HG02884 (cell line): ENCODE measurements around the gene ZMIZ1.

ENCODE experiments used
- ATAC-seq: cut with Tn5 transposase; IDR thresholded peaks from one replicate; pipeline ENCODE4 v1.9.1; 2021; ENCODE audit warnings: mild to moderate bottlenecking, moderate library complexity; ENCODE audit not compliant: unreplicated experiment

Gene ZMIZ1

DNA sequence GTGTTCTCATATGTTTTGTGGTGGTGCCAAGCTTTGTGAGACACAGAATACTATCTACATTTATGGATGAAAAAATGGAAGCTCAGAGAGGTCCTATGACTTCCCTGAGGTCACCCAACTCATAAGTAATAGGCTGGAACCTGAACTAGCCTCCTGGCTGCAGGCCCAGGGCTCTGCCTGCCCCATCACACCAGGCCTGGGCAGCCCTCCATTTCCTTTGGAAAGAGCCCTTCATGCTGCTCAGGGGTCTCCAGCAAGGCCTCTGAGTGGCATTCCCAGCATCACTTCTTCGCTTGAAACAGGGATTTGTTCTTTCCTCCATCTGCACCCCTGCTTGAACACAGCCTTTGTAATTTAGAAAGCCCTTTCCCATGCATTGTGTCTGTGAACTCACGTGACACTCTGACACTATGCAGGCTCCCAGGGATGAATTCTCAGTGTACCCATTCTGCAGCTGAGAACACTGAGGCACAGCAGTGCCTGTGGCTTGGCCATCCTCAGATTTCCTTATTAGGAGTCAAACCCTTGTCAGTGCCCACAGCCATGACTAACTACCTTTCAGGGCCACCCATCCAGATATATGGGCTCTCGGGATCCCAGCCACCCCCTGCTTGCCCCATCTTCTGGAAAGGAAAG is 150.7 kb downstream of the ZMIZ1 start:
- ATAC-seq: no peak

DNA sequence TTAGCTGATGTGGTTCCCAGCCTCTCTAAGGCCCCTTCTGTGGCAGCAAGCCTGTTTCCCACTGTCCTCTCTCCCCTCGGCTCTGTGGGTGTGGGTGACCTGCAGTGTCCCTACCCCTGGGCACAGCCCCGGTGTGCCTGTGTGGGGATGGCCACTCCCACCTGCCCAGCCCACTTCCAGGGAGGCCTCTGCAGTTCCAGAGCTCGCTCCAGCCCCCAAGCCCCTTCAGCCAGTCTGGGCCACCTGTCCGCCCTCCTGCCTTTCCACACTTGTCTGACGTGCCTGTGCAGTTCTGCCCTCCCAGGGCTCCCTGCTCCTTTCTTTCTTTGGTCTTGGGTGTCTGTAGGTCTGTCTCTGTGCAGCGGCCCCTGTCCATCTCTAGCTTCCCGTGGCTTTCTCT is 151.5 kb downstream of the ZMIZ1 start:
- ATAC-seq: no peak

DNA sequence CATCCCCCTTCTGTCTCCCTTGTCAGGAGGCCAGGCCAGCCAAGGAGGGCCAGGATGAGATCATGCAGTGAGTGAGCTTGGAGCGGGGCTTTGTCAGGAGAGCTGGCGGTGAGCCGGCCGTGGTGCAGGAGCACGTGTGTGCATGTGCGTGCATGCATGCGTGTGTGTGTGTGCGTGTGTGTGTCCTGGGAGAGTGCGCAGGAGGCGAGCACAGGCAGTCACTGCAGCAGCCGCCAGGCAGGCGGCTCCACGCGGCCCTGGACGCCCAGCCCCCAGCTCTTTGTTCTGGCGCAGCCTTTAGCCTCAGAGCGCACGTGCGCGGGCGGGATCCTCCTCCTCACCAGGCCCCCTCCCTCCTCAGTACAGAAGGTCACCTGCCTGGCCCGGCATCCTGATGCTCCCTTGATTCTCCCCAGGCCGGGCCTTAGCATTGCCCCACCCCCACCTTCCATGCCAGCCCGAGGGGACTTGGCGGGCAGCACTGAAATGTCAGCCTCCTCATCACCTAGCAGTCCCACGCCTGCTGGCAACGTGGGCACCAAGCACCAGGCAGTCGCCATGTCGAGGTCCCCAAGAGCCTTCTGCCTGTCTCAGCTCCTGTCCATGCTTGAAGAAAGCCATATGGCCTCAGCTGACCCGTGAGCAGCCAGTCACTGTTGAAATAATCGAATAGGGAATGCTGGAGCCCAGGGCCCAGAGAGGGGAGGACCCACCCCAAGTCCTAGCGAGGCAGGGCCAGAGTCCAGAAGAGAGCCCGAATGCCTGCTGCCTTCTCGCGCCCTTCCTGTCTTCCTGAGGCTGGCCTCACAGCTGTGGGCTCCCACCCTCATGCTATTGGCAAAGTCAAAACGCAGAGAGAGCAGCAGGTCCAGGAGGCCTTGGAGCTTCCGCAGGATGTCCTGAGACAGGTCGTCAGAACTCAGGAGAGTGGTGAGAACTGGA is 152.6 kb downstream of the ZMIZ1 start:
- no peak for ATAC-seq

DNA sequence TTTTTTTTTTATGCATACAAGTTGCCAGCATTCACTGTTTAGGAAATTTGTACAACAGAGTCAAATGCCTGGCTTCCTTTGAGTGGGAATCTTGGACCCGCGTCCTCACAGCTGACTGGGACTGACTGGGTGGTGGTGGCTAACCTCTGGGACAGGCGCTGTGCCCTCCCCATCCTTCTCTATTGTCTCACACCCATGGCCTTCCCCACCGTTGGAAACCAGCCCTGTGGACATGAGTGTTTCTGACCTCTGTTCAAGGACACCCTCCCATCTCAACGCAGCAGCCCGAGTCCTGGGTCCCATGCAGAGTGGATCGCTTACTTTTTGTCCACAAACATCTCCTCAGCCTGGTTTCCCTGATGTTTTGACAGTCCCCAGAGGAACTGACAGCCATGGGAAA is 153.4 kb downstream of the ZMIZ1 start:
- ATAC-seq: no peak

DNA sequence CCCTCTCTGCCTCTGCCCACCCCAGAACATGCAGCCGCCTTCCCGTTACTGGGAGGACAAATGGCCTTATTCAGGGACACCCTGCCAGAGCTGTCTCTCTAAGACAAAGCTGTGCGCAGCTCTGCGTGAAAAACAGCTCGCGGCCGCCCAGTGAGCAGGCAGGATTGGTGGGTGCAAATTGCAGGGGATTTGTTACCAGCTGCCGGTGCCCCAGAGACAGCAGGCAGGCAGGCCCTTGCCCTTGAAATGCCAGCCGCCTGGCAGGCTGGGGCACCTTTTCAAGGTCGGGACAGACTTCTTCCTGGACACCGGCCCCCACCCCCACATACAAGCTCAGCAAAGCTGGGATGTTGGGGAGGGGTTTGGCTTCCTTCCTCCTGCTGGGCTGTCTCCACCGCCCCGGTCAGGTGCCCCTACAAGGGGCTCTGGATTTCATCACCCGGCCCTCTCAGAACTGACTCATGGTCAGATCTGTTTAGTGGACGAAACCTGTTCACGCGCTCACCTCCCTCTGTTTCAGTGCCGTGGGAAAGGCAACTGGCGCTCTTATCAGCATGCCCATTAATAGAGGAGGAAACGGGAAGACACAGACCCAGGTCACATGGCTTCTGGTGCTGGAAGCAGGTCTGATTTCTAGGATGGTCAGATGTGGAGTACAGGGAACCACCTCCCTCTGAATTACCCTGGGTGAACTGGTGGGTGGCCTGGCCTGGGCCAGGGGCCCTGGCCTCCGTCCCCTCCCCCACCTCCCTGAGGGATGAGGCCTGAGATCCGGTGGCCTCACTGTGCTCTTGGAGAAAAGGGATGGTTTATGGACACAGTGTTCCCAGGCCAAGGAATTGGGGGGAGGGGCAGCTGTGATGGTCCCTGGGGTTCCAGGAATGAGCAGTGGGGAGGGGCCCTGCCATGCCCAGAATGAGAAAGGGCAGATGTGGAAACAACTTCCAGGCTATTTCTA is 154.6 kb downstream of the ZMIZ1 start:
- ATAC-seq: no peak

DNA sequence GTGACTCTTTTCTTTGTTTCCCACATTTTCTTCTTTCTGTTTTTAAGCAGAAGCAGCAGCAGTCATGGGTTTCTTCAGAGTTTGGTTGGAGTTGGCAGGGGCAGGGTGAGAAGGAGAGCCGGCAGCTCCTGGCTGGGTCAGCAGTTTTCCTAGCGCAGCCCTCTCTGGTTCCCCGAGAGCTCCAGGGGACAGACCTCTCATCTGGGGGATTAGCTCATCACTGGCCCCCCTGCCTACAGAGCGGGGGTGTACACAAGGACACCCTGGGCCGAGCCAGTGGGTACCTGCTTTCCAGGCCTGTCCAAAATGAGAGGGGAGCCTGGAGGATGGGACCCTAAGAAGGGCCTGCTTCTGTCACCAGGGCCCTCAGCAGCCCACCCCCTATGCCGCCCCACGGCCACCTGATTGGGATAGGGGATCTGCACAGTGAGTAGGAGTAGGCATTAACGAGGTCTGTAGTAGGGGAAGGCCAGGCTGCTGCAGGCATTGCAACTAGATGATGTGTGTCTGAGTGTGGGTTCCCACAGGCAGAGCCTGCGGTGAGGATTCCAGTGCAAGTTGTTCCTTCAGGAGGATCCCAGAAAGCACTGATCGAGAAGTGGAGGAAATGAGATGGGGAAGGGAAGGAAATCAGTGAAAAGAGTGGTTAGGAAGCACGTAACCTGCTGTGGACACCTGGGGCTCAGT is 155.6 kb downstream of the ZMIZ1 start:
- ATAC-seq: no peak

DNA sequence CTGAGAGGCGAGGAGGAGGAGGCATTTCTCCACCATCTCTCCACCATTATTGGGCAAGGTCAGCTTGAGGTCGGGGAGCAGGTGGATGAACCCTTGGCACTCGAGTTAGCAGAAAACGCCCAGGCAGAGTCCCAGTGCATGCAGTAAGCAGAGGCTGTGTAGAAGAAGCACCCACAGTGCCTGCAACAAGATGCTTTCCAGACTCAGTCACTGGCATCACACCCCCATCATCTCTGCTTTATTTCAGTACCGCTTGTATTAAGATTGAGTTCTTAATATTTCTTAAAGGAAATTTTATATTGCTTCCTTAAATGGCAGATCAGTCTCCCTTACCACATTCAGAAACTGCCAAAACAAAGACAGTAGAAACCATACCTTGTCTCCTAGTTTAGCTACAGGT is 156.2 kb downstream of the ZMIZ1 start:
- no peak for ATAC-seq

DNA sequence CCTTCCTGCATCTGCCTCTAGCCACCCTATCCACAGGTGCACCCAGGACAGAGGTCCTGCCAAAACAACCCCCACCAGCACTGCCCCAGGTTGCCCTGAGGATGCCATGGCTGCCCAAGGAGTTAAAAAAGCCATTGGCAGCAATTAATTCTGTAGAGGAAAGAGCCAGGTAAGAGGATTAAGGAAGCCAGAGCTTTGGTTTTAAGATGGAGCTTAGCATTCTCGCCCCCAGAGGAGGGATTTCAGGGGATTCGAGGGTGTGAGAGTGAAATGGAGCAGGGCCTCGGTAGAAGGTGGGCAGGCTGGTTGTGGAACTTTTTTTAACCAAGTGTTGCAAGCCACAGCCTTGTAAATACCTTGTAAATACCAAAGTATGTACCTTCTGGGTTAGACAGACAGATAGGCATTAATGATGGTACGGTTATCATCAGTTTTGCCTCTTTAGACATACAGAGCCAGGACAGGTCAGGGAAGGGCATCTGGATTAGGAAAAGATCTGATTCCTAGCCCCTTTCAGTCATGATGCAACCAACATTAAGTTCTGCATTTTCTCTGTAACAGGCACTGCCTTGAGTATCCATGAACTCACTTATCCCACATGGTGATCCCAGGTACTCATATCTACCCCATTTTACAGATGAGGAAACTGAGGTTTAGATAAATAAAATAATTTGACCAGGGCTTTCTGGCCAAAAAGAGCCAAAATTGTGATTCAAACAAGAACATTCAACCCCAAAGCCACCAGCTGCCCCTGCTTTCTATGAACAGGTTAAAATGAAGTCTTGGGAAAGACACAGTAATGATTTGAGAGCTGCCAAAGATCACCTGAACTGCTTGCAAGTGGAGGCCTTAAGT is 157.9 kb downstream of the ZMIZ1 start:
- ATAC-seq: no peak

DNA sequence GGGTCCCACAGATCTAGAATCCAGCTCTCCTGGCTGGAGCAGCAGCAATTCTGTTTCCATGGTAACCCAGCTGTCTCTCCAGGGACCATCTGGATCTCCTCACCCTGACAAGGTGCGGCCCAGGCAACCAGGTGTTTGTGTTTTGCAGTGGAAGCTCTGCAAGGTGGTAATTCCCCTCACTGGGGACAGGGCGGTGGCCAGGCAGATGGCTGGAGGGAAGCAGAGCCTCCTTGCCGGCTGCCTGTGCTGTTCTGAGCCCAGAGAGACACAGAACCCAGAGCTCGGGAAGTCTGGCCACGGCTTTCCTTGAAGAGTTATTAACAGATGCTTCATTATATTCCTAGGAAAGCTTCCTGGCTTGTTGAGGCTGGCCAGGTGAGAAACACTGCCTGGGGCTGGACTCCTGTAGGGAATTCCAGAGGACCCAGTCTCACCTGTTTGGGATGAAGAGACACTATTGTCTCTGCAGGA is 160.3 kb downstream of the ZMIZ1 start:
- no peak for ATAC-seq

DNA sequence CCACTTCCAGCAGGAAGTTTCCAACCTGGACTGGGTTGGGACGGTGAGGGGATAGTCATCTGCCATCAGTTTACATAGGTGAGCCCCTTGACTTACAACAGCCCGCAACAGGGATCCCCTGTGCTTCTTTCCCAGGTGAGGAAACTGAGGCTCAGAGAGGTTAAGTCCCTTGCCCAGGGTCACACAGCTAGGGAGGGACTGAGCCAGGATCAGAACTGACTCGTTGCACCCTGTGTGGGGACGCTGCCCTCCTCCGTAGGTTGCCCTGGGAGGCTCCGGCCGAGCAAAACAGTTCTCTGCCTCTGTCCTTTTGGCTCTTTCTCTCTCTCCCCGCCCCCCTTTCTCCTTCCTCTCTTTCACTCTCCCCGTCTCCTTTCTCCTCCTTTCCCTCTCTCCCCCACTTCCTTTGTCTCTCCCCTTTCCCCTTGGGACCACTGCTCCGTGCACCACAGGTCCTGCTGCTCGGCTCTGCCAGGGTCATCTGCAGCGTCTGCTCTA is 161.1 kb downstream of the ZMIZ1 start:
- ATAC-seq: no peak

DNA sequence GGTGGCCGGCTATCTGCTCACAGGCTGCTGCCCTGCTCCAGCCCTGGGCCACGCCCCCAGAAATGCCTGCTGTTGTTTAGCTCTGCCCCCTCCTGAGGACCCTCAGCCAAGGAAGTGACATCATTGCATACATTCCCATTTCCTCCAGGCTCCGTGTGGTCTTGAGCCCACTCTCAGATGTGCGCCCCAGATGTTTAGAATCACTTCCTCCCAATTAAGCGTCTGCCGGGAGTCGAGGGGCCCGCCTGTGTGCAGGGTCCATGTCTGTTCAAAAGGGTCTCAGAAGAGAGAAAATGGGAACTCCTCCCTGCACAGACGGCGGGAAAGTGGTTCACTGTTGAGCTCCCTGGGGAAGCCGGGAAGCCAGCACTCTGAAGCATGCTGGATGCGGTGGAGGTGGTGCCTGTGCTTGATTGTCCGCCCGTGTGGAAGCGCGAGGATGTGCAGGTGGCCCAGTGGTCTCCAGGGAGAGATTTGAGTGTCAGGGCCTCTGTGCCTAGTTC is 161.6 kb downstream of the ZMIZ1 start:
- no peak for ATAC-seq

DNA sequence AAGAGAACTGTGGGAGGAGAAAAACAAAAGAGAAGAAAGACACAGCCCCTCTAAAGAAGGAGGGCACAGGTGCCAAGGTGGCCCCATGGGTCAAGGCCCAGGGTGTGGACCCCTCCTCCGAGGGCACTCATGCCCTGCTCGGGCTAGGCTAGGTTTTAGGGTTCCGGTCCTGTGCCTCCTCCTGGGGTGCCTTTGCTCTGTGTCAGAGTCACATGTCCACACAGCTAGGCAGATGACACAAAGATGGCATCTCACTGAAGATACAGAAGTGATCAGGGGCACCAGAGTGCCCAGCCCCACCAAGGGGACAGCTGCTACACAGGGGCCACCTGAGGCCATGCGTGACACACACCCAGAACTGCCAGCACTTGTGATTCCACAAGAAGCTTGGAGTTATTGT is 162.1 kb downstream of the ZMIZ1 start:
- ATAC-seq: no peak

DNA sequence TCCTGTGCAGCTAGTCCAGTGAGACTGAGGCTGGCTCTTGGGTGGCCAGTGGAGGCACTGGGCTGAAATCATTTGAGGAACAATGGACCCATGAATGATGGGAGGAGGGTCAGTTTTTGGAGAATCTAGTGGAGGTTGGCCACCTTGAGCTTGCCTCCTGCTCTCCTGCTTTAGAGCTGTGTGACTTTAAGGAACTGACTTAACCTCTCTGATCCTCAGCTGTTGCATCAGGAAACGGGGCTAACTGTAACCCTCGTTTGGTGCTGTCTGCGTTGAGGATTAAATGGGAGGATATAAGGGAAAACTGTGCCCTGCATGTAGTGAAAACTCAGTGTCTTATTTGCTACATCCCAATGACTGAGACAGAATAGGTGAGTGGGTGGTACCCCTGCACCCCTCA is 163.1 kb downstream of the ZMIZ1 start:
- ATAC-seq: no peak

DNA sequence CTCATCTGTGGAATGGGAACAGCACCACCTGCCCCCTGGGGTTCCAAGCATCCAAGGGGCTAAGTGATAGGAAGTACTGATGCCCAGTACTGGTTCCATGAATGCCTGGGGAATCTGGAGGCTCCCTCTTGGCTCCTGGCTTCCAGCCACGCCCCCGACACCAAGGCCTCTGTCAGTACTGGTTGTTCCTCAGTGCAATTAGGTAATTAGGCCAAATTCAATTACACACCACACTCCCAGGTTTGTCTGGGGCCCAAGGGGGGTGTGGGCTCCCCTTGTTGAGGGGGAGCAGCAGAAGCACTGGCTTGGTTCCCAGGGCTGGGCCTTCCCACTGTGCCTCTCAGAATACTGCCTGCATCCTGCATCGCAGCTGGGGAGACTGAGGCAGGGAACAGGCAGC is 164.1 kb downstream of the ZMIZ1 start:
- no peak for ATAC-seq

DNA sequence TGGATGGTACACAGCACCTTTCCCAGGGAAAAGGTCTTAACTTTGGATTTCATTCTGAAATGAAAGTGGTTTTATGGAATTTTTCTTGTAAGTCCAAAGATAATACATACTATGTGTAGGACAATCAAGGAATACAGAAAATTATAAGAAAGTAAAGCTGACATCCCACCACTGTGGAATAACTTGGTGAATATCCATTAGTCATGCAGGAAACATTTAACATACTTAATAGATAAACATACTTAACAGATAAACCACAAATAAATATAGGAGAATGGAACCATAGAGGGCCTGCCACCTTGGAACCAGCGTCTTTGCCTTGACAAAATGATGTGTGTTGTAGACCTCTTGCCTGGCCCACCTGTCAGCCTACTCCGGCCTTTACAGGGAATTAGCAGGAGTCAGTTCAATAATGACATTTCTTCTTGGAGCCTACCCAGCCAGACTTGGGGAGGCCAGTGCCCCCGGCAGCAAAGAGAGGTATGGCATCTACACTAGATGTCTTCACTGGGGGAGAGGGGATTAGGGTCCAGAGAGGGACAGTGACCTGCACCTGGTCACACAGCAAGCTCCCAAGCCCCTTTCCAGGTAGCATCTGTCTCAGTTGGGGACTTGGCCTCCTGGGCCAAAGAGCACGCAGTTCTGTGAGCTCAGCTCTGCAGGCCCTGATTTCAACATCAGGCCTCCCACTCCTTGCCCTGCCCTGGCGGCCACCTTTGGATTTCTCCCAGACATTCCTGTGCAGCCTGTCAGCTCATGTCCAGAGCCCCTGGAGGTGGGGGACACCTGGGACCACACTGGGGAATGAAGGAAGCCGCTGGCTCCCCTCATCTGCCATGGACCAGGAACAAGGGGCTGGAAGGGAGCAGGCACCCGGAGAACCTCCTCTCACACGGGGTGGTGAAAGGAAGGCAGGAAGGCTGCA is 165.9 kb downstream of the ZMIZ1 start:
- ATAC-seq: no peak

DNA sequence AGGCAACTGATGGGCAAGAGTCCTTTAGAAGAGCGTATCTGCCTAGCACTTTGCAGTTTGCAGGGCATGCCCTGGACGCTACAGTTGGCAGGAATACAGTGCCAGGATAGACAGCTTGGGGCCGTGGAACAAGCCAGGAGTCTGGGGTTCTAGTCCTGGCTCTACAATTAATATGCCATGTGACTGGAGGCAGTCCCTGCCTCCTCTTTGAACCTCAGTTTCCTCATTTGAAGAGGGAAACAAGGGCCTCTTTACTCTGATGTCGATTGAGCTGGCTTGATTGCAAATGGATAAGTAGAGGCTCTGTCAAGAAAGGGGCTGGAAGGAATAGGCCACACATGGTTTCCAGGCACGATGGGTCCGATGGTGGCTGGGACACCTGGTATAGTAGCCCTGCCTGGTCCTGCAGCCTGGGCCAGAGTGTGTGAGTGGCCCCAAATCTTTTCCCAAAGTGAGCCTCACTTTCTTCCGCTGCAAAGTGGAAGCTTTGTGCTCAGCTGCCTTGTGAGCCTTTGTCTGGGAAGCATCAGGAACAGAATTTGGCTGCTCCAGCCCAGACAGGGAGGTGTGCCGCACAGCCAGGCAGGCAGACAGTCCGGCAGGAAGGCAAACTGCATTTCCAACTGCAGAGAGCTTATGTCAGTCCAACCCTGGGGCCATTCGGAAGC is 167.1 kb downstream of the ZMIZ1 start:
- ATAC-seq: no peak

DNA sequence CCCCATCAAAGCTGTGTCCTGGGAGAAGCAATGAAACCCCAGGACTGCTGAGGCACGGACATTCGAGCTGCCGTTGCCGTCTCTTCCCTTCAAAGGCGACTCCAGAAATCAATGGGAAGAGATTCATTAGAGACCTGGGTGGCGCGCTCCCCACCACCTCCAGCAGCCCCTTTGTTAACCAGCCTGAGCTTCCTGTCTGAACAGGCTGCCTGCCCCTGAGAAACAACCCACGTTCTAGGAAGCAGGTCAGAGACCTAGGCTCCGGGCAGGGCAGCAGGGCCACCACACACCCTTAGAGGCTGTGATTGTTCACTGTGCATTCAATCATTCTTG is 167.6 kb downstream of the ZMIZ1 start:
- no peak for ATAC-seq
